ENCODE results near the gene CLP1. TPM values are rescaled to one million over a fixed set of nuclear protein-coding genes. Genes with fewer than 3 reads are reported as not detected.

CLP1 gene
- total RNA-seq, 1 experiment from 2014 or later = 22.1 TPM

- H3K27me3 ChIP-seq (replicated peaks; ENCODE audit: control insufficient read depth, insufficient read depth, low read length) = no peaks in the 10 kb centered on the region
- Mint-ChIP-seq H3K27me3 (ENCODE audit: insufficient read depth, unreplicated experiment) (no peaks in the 10 kb centered on the region), H3K9me3 (ENCODE audit: unreplicated experiment) (no peaks in the 10 kb centered on the region), H3K4me3 (ENCODE audit: unreplicated experiment) (no peak overlapping the region), H3K27ac (ENCODE audit: unreplicated experiment) (peak overlapping the region; percentile 70), H3K4me1 (ENCODE audit: low read depth, unreplicated experiment) (no peaks in the 10 kb centered on the region), H3K36me3 (ENCODE audit: insufficient read depth, unreplicated experiment) (peaks cover 36% of the 10 kb centered on the region)
- ChIA-PET CTCF (interaction anchor here (0.6 to 1.7 kb wide), 5 partner anchors 18 to 623 kb away, joined by 3 to 8 read pairs (median 5); partner anchors contain the start of genes BTBD18 and SELENOH), POLR2A (no interaction called here)
- no peaks in the 10 kb centered on the region for H3K9me3 ChIP-seq
- peak; percentile 58 to 60 for DNase-seq
- TF ChIP-seq CTCF (IDR thresholded peaks at IDR 0.05; ENCODE audit: insufficient read depth in 1 of 2, low read depth in 1 of 2, low read length in 1 of 2, severe bottlenecking in 1 of 2, unreplicated experiment in 1 of 2) = peak in 1 of 2 experiments; percentile 28
- BruUV-seq (replicated peaks) = no TSS peak
- no peak overlapping the region for H3K4me3 ChIP-seq (ENCODE audit: low read depth, low read length)
- peaks cover 6% of the 10 kb centered on the region; the same call in 1 of the 2 replicates for H3K4me1 ChIP-seq
- intact Hi-C loops (cut with micrococcal nuclease; ENCODE audit: unreplicated experiment) = loop anchor here (2.0 to 5.0 kb wide), 2 partner anchors 138 to 624 kb away; no protein-coding TSS in a partner anchor
- peaks cover 2% of the 10 kb centered on the region; the same call in 1 of the 2 replicates for H3K36me3 ChIP-seq (ENCODE audit: control insufficient read depth, insufficient read depth, low read length)
Measured at GRCh38 chr11:57662893-57663292, 5.3 kb downstream of the CLP1 start.

GRCh38 chr11:57663975-57664374 lies 6.4 kb downstream of the CLP1 start:
- CTCF ChIA-PET = no interaction called here
- BruUV-seq (replicated peaks) = no TSS peak
- intact Hi-C loops (cut with micrococcal nuclease; ENCODE audit: unreplicated experiment) = loop anchor here (2.0 to 5.0 kb wide), 2 partner anchors 137 to 623 kb away; no protein-coding TSS in a partner anchor

GRCh38 chr11:57667117-57667735 lies 9.7 kb downstream of the CLP1 start:
- peaks cover 14% of the 10 kb centered on the region; the same call in 1 of the 2 replicates for H3K4me1 ChIP-seq
- peak; percentile 96 to 99 for DNase-seq
- no peaks in the 10 kb centered on the region for H3K27me3 ChIP-seq (replicated peaks; ENCODE audit: control insufficient read depth, insufficient read depth, low read length)
- POLR2A ChIA-PET = no interaction called here
- peak overlapping the region; percentile 99 for H3K4me3 Mint-ChIP-seq (ENCODE audit: unreplicated experiment)
- H3K9me3 ChIP-seq = no peaks in the 10 kb centered on the region
- TF ChIP-seq CTCF (IDR thresholded peaks at IDR 0.05; ENCODE audit: insufficient read depth in 1 of 2, low read depth in 1 of 2, low read length in 1 of 2, severe bottlenecking in 1 of 2, unreplicated experiment in 1 of 2) = no peak
- no peaks in the 10 kb centered on the region for H3K27me3 Mint-ChIP-seq (ENCODE audit: insufficient read depth, unreplicated experiment)
- CTCF ChIA-PET = interaction anchor here (1.2 kb wide), 1 partner anchor 136 kb away, joined by 3 read pairs; no protein-coding TSS in a partner anchor
- H3K9me3 Mint-ChIP-seq (ENCODE audit: unreplicated experiment) = no peaks in the 10 kb centered on the region
- H3K4me3 ChIP-seq (ENCODE audit: low read depth, low read length) = peak overlapping the region; percentile 74
- no TSS peak for BruUV-seq (replicated peaks)
- peak overlapping the region; percentile 100 for H3K27ac Mint-ChIP-seq (ENCODE audit: unreplicated experiment)
- peaks cover 30% of the 10 kb centered on the region for H3K36me3 Mint-ChIP-seq (ENCODE audit: insufficient read depth, unreplicated experiment)
- intact Hi-C loops (cut with micrococcal nuclease; ENCODE audit: unreplicated experiment) = loop anchor here (1.0 kb wide), 4 partner anchors 10 to 912 kb away; partner anchors contain the start of genes CLP1, MED19, SELENOH and TMX2
- H3K36me3 ChIP-seq (ENCODE audit: control insufficient read depth, insufficient read depth, low read length) = no peaks in the 10 kb centered on the region
- peaks cover 6% of the 10 kb centered on the region for H3K4me1 Mint-ChIP-seq (ENCODE audit: low read depth, unreplicated experiment)

More at GRCh38 chr11:57663975-57664374, 6.4 kb downstream of the CLP1 start:
- H3K27ac Mint-ChIP-seq (ENCODE audit: unreplicated experiment) = no peak overlapping the region
- no peaks in the 10 kb centered on the region for H3K27me3 ChIP-seq (replicated peaks; ENCODE audit: control insufficient read depth, insufficient read depth, low read length)
- no peak overlapping the region for H3K4me3 Mint-ChIP-seq (ENCODE audit: unreplicated experiment)
- TF ChIP-seq CTCF (IDR thresholded peaks at IDR 0.05; ENCODE audit: insufficient read depth in 1 of 2, low read depth in 1 of 2, low read length in 1 of 2, severe bottlenecking in 1 of 2, unreplicated experiment in 1 of 2) = no peak
- no peak for DNase-seq
- POLR2A ChIA-PET = no interaction called here
- no peak overlapping the region for H3K4me3 ChIP-seq (ENCODE audit: low read depth, low read length)
- peaks cover 2% of the 10 kb centered on the region; the same call in 1 of the 2 replicates for H3K36me3 ChIP-seq (ENCODE audit: control insufficient read depth, insufficient read depth, low read length)
- no peaks in the 10 kb centered on the region for H3K27me3 Mint-ChIP-seq (ENCODE audit: insufficient read depth, unreplicated experiment)
- H3K9me3 ChIP-seq = no peaks in the 10 kb centered on the region
- H3K4me1 Mint-ChIP-seq (ENCODE audit: low read depth, unreplicated experiment) = no peaks in the 10 kb centered on the region
- H3K4me1 ChIP-seq = peaks cover 6% of the 10 kb centered on the region; the same call in 1 of the 2 replicates
- H3K36me3 Mint-ChIP-seq (ENCODE audit: insufficient read depth, unreplicated experiment) = peaks cover 33% of the 10 kb centered on the region
- no peaks in the 10 kb centered on the region for H3K9me3 Mint-ChIP-seq (ENCODE audit: unreplicated experiment)

Data from Caco-2 (cell line).